Measurements from ENCODE around the gene SARDH.

Gene SARDH

GRCh38 chr9:133638711-133639110, 99.4 kb downstream of the SARDH start:
- in situ Hi-C loops (cut with MboI; ENCODE audit: low sequenced_read_pairs, unreplicated experiment), result no loop called here
- TF ChIP-seq CTCF (IDR thresholded peaks at IDR 0.05; ENCODE audit: borderline replicate concordance, control extremely low read depth, extremely low read depth, insufficient read depth, missing control alignments), result no peak
- no peak for DNase-seq (ENCODE audit: low spot score)

DNA sequence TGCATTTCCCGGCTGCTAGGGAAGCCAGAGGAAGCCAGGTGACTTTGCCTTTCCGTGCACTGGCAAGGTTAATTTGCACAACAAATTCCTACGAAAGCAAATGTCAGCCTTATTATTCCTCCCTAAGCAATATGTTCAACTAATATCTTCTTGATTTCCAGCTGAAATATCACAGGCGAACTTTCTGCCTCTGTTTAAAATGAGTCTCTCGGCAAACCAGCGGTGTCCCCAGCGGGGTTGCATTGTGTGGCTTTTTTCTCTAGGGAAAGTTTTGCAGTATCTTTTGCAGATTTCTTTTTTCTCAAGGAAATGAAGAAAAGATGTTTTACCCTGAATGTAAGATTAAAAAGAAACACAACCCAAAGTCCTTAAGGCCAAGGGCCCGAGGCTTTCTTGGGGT, 100.1 kb downstream of the SARDH start:
- TF ChIP-seq CTCF (IDR thresholded peaks at IDR 0.05; ENCODE audit: borderline replicate concordance, control extremely low read depth, extremely low read depth, insufficient read depth, missing control alignments), result no peak
- no peak for DNase-seq (ENCODE audit: low spot score)
- in situ Hi-C loops (cut with MboI; ENCODE audit: low sequenced_read_pairs, unreplicated experiment), result no loop called here

- in situ Hi-C loops (cut with MboI; ENCODE audit: low sequenced_read_pairs, unreplicated experiment), result no loop called here
- no peak for DNase-seq (ENCODE audit: low spot score)
- TF ChIP-seq CTCF (IDR thresholded peaks at IDR 0.05; ENCODE audit: borderline replicate concordance, control extremely low read depth, extremely low read depth, insufficient read depth, missing control alignments), result no peak
Observed at GRCh38 chr9:133637451-133638055, 100.6 kb downstream of the SARDH start.

- no peak for DNase-seq (ENCODE audit: low spot score)
- TF ChIP-seq CTCF (IDR thresholded peaks at IDR 0.05; ENCODE audit: borderline replicate concordance, control extremely low read depth, extremely low read depth, insufficient read depth, missing control alignments), result no peak
- in situ Hi-C loops (cut with MboI; ENCODE audit: low sequenced_read_pairs, unreplicated experiment), result no loop called here
Observed at GRCh38 chr9:133636902-133637301, 101.2 kb downstream of the SARDH start.

DNA sequence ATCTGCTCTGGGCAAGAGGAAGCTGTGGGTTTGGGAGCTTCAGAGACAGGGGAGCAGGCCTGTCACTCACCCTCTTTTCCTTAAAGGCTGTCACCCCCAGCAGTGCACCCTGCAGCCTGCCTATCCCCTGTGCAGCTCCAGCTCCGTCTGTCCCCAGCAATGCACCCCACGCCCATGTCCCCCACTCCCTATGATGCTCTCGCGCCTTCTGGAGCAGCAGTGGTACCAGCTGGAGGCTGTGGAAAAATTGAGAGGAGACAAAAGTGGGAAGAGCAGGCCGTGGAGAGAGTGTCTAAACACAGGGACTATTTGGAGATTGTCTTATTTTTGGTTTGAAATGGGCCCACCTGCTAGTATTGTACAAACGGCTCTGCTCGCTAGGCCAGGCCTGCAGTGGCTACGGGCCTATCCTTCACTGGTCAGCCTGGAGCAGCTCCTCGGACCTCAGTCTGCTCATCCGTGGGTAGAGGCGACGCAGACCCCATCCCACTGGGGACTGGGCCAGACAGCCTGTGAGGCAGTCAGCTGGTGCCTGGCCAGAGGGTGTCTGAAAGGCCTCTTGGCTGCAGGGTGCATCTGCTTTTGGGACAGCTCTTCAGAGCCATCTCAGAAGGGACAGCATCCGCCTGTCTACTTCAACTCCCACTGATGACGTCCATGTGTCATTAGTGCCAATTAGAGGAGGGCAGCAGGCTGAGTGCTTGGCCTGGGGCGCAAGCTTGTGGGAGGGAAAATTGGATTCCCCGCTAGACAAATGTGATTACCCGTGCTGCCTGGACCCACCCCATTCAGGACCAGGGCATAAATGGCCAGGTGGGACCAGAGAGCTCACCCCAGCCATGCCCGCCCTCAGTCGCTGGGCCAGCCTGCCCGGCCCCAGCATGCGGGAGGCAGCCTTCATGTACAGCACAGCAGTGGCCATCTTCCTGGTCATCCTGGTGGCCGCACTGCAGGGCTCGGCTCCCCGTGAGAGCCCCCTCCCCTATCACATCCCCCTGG, 102.3 kb downstream of the SARDH start, which contains the start of gene DBH:
TSS of gene DBH (plus strand) at position 831 of the 999 bp plus-strand sequence. CDS start at position 840, 9 bp downstream.
- DNase-seq (ENCODE audit: low spot score), result no peak
- in situ Hi-C loops (cut with MboI; ENCODE audit: low sequenced_read_pairs, unreplicated experiment), result no loop called here
- no peak for TF ChIP-seq CTCF (IDR thresholded peaks at IDR 0.05; ENCODE audit: borderline replicate concordance, control extremely low read depth, extremely low read depth, insufficient read depth, missing control alignments)

DNA sequence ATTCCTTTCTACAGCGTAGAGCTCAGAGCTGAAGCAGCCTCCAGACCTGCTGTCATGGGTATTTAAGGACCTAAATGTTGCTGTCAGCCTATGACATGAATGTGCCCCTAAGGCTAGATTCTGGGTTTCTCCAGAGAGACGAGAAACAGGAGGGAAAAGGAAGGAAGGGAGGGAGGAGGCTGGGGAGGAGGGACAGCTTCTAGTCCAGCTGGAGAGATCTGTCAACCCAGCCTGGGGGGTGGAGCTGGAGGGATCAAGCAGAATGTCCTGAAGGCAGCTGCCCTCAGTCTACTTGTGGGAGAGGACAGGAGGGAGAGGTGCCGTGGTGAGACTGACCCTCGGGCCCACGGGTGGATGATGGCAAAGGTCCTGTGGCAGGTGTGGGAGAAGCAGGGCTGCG, 103.1 kb downstream of the SARDH start:
- no peak for DNase-seq (ENCODE audit: low spot score)
- in situ Hi-C loops (cut with MboI; ENCODE audit: low sequenced_read_pairs, unreplicated experiment), result no loop called here
- no peak for TF ChIP-seq CTCF (IDR thresholded peaks at IDR 0.05; ENCODE audit: borderline replicate concordance, control extremely low read depth, extremely low read depth, insufficient read depth, missing control alignments)

All from GM13976 (cell line).